T-helper 2 cell treated with Interferon-gamma antibody and Interleukin-4, amounts not matched to agents 5 μg/mL and 100 μg/mL, for 36 hours (primary cell): Measurements from ENCODE around the gene TRIM14.

Source experiments
- DNase-seq: peaks from one replicate; pipeline ENCODE4 v3.0.0; 2021; ENCODE audit warnings: low spot score
- H3K27ac Mint-ChIP-seq: one replicate; pipeline ENCODE4 v1.8.0; 2021; ENCODE audit warnings: mild to moderate bottlenecking, mixed read lengths
- H3K27me3 Mint-ChIP-seq: one replicate; pipeline ENCODE4 v1.8.0; 2021; ENCODE audit warnings: low read depth, mixed read lengths
- H3K36me3 Mint-ChIP-seq: one replicate; pipeline ENCODE4 v1.8.0; 2021; ENCODE audit warnings: low read depth, mixed read lengths
- H3K4me1 Mint-ChIP-seq: one replicate; pipeline ENCODE4 v1.8.0; 2021; ENCODE audit warnings: low read depth, mixed read lengths
- H3K4me3 Mint-ChIP-seq: one replicate; pipeline ENCODE4 v1.8.0; 2022; ENCODE audit warnings: mild to moderate bottlenecking, moderate library complexity, mixed read lengths
- H3K9me3 Mint-ChIP-seq: one replicate; pipeline ENCODE4 v1.8.0; 2021; ENCODE audit warnings: mixed read lengths

The TRIM14 gene, protein sequence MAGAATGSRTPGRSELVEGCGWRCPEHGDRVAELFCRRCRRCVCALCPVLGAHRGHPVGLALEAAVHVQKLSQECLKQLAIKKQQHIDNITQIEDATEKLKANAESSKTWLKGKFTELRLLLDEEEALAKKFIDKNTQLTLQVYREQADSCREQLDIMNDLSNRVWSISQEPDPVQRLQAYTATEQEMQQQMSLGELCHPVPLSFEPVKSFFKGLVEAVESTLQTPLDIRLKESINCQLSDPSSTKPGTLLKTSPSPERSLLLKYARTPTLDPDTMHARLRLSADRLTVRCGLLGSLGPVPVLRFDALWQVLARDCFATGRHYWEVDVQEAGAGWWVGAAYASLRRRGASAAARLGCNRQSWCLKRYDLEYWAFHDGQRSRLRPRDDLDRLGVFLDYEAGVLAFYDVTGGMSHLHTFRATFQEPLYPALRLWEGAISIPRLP

DNA sequence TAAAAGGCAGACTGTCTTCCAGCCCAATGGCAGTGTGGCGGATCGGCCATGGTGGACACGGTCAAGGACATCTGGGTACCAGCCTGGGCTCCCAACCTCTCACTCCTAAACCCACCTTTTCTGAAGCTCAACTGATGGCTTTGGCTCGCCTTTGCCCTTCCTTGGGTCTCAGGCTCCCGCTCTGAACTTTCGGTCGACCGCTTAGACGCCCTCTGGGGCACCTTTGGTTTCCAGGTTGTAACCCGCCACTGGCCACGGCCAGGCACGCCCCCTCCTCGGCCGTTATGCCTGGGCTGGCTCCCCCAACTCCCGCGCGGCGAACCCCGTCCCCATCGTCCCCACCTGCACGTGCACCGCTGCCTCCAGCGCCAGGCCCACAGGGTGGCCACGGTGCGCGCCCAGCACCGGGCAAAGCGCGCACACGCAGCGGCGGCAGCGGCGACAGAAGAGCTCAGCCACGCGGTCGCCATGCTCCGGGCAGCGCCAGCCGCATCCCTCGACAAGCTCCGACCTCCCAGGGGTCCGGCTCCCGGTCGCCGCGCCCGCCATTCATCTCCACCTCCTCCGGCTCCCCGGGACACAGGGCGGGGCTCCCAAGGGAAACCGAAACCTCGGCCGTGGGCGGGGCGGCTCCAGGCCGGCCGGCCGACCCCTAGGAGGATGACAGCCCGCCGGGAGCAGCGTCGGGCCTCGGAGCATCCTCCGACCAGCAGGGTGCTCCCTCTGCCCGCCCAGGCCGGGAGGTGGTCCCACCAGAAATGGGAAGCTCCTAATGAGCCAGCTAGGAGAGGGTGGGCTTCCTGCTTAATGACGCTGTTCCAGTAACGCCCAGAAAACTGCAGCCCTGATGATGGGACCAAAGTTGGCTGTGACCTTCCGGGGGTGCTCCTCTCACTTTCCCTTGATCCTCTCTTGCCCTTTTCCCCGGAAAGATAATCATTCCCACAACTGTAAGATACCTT lies at the start of gene TRIM14:
TSS of gene TRIM14 (minus strand) at position 583 of the 962 bp plus-strand sequence. CDS start at position 549, 34 bp downstream.
- Mint-ChIP-seq H3K27ac (peak within 1 kb of the TSS; percentile 95), H3K4me1 (peaks cover 40% of the 10 kb centered on the region)

DNA sequence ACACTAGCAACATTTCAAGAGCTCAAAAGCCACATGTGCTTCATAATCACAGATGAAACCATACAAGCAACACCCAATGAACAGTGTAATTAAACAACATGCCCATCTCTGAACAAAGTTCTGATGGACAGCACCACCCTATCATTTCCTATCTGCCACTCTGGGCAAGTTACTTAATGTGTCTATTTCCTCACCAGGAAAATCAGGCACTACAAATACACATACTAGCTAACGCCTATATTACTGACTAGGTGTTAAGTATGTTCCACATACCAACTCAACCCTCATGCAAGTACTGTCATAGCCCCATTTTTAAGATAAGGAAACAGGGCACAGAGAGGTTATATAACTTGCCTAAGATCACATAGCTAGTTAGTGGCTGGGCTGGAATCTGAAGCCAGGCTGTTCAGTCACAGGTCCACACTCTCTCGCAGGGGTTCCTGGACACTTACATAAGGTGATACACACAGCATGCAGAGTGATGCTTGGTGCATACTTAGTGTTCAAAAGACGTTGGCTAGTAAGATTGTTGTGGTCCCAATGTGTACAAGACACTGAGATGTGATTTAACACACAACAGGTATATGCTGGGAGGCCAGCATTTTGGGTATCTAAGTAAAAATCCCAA lies 49.2 kb upstream of the TRIM14 start:
- no peaks in the 10 kb centered on the region for H3K36me3 Mint-ChIP-seq
- no peak for DNase-seq
- H3K4me3 Mint-ChIP-seq: no peak overlapping the region
- no peak overlapping the region for H3K27ac Mint-ChIP-seq
- no peaks in the 10 kb centered on the region for H3K27me3 Mint-ChIP-seq
- H3K9me3 Mint-ChIP-seq: no peaks in the 10 kb centered on the region
- peaks cover 29% of the 10 kb centered on the region for H3K4me1 Mint-ChIP-seq

More for the DNA sequence above, at the start of gene TRIM14:
- Mint-ChIP-seq H3K27me3 (no peaks in the 10 kb centered on the region), H3K9me3 (no peaks in the 10 kb centered on the region), H3K4me3 (peak within 1 kb of the TSS; percentile 89), H3K36me3 (peaks cover 21% of the 10 kb centered on the region)
- peak; percentile 66 for DNase-seq

- Mint-ChIP-seq H3K36me3 (no peaks in the 10 kb centered on the region), H3K27ac (no peak overlapping the region)
These were observed 45.9 kb upstream of the TRIM14 start for GRCh38 chr9:98164912-98165311.

GRCh38 chr9:98162613-98163012 lies 43.6 kb upstream of the TRIM14 start:
- H3K4me1 Mint-ChIP-seq: peaks cover 14% of the 10 kb centered on the region
- no peak for DNase-seq
- no peaks in the 10 kb centered on the region for H3K9me3 Mint-ChIP-seq
- no peak overlapping the region for H3K4me3 Mint-ChIP-seq
- H3K27ac Mint-ChIP-seq: no peak overlapping the region
- H3K36me3 Mint-ChIP-seq: no peaks in the 10 kb centered on the region
- H3K27me3 Mint-ChIP-seq: no peaks in the 10 kb centered on the region

More at GRCh38 chr9:98164912-98165311, 45.9 kb upstream of the TRIM14 start:
- Mint-ChIP-seq H3K9me3 (no peaks in the 10 kb centered on the region), H3K4me1 (peaks cover 26% of the 10 kb centered on the region), H3K4me3 (no peak overlapping the region), H3K27me3 (no peaks in the 10 kb centered on the region)
- no peak for DNase-seq

GRCh38 chr9:98161851-98162250 lies 42.8 kb upstream of the TRIM14 start:
- DNase-seq: no peak
- H3K36me3 Mint-ChIP-seq: no peaks in the 10 kb centered on the region
- H3K4me3 Mint-ChIP-seq: no peak overlapping the region
- peaks cover 14% of the 10 kb centered on the region for H3K4me1 Mint-ChIP-seq
- H3K9me3 Mint-ChIP-seq: no peaks in the 10 kb centered on the region
- no peaks in the 10 kb centered on the region for H3K27me3 Mint-ChIP-seq
- no peak overlapping the region for H3K27ac Mint-ChIP-seq

- H3K27ac Mint-ChIP-seq: no peak overlapping the region
- no peaks in the 10 kb centered on the region for H3K36me3 Mint-ChIP-seq
- H3K4me3 Mint-ChIP-seq: no peak overlapping the region
- H3K27me3 Mint-ChIP-seq: no peaks in the 10 kb centered on the region
- DNase-seq: no peak
- H3K4me1 Mint-ChIP-seq: peaks cover 10% of the 10 kb centered on the region
- no peaks in the 10 kb centered on the region for H3K9me3 Mint-ChIP-seq
These were observed 40.8 kb upstream of the TRIM14 start for GRCh38 chr9:98159790-98160189.

DNA sequence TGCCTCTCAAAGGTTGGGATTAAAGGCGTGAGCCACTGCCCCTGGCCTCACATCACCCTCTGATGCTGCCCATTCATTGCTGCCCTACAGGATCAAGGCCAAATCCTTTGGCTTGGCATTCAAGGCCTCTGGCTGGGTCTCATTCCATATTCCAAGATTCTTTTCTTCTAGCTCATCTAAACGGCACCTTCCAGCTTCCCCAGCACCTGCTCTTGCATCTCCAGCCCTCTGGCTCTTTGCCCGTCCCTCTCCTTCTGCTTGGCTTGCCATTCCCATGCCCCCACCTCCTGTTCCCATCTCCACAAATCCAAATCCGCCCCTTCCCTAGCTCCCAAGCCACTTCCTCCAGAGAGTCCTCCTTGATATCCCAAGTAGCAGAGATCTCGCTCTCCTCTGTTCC lies 40.3 kb upstream of the TRIM14 start:
- Mint-ChIP-seq H3K9me3 (no peaks in the 10 kb centered on the region), H3K27ac (peak overlapping the region; percentile 18), H3K27me3 (no peaks in the 10 kb centered on the region), H3K36me3 (no peaks in the 10 kb centered on the region), H3K4me3 (no peak overlapping the region), H3K4me1 (peaks cover 10% of the 10 kb centered on the region)
- DNase-seq: no peak

- no peak for DNase-seq
- no peaks in the 10 kb centered on the region for H3K9me3 Mint-ChIP-seq
- H3K27me3 Mint-ChIP-seq: no peaks in the 10 kb centered on the region
- no peak overlapping the region for H3K4me3 Mint-ChIP-seq
- no peaks in the 10 kb centered on the region for H3K36me3 Mint-ChIP-seq
- H3K27ac Mint-ChIP-seq: no peak overlapping the region
- H3K4me1 Mint-ChIP-seq: peaks cover 5% of the 10 kb centered on the region
These were observed 39.2 kb upstream of the TRIM14 start for GRCh38 chr9:98158071-98158831.

- H3K36me3 Mint-ChIP-seq: no peaks in the 10 kb centered on the region
- no peak for DNase-seq
- H3K9me3 Mint-ChIP-seq: no peaks in the 10 kb centered on the region
- H3K4me1 Mint-ChIP-seq: peaks cover 5% of the 10 kb centered on the region
- no peaks in the 10 kb centered on the region for H3K27me3 Mint-ChIP-seq
- no peak overlapping the region for H3K4me3 Mint-ChIP-seq
- no peak overlapping the region for H3K27ac Mint-ChIP-seq
These were observed 38.4 kb upstream of the TRIM14 start for GRCh38 chr9:98157372-98157771.

DNA sequence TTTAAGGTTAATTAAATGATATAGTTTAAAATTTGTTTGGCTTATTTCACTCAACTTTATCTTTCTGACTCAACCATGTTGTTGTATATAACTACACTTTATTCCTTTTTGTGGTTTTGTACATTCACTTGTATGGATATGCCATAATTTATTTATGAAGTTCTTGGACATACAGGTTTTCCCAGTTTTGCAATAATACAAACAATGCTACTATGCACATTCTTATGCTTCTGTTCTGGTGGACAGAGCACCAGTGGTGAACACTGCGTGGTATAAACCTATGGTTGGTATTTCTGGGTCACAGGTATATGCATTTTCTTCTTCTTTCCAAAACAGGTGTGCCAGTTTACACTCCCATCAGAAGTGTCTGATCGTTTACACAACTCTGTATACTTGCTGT lies 35.7 kb upstream of the TRIM14 start:
- DNase-seq: no peak
- H3K4me3 Mint-ChIP-seq: no peak overlapping the region
- H3K27me3 Mint-ChIP-seq: no peaks in the 10 kb centered on the region
- no peak overlapping the region for H3K27ac Mint-ChIP-seq
- peaks cover 5% of the 10 kb centered on the region for H3K4me1 Mint-ChIP-seq
- no peaks in the 10 kb centered on the region for H3K36me3 Mint-ChIP-seq
- H3K9me3 Mint-ChIP-seq: no peaks in the 10 kb centered on the region

- H3K27ac Mint-ChIP-seq: no peak overlapping the region
These were observed 33.5 kb upstream of the TRIM14 start for GRCh38 chr9:98152526-98152925.

DNA sequence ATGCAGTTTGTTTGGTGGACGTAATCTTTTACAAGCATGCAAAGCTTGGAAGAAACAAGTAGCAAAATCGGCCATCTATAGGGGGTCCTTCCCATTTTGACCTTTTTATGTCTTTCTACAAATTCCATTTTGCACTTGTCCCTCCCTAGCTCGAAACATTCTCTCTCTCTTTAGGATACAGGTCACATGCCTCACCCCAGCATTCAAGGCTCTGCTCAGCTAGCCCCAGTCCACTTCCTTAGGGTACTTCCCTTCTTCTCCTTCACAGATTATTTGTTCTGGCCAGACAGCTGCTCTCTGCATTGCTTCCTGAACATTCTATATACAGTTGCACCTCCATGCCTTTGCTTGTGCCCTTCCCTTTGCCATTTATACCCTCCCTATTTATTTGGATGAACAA lies 31.7 kb upstream of the TRIM14 start:
- DNase-seq: no peak
- Mint-ChIP-seq H3K4me1 (peaks cover 5% of the 10 kb centered on the region), H3K27ac (no peak overlapping the region), H3K27me3 (no peaks in the 10 kb centered on the region), H3K36me3 (no peaks in the 10 kb centered on the region), H3K9me3 (no peaks in the 10 kb centered on the region), H3K4me3 (no peak overlapping the region)

More at GRCh38 chr9:98152526-98152925, 33.5 kb upstream of the TRIM14 start:
- Mint-ChIP-seq H3K27me3 (no peaks in the 10 kb centered on the region), H3K9me3 (no peaks in the 10 kb centered on the region), H3K4me1 (peaks cover 1% of the 10 kb centered on the region), H3K36me3 (no peaks in the 10 kb centered on the region), H3K4me3 (no peak overlapping the region)
- DNase-seq: no peak

GRCh38 chr9:98150164-98150563 lies 31.1 kb upstream of the TRIM14 start:
- no peak overlapping the region for H3K27ac Mint-ChIP-seq
- H3K36me3 Mint-ChIP-seq: no peaks in the 10 kb centered on the region
- H3K4me1 Mint-ChIP-seq: peaks cover 5% of the 10 kb centered on the region
- no peaks in the 10 kb centered on the region for H3K9me3 Mint-ChIP-seq
- no peak overlapping the region for H3K4me3 Mint-ChIP-seq
- H3K27me3 Mint-ChIP-seq: no peaks in the 10 kb centered on the region
- DNase-seq: no peak
